GM12878 (cell line): ENCODE data around the gene TJAP1. TPM values are rescaled to one million over a fixed set of nuclear protein-coding genes. Genes with fewer than 3 reads are reported as not detected.

ENCODE experiments used
- ATAC-seq: fragments of 200-7000 bp; cut with Tn5 transposase; 3 replicates; pipeline ENCODE4 v1.9.1; 2020; ENCODE audit warnings: mild to moderate bottlenecking, moderate library complexity
- BruUV-seq: library from RNA; stranded (reverse); fragments of 400-500 nt; replicated peaks from 2 replicates; lab custom pipeline; 2021; lab: Mats Ljungman, UMichigan
- CTCF ChIA-PET: fragments of 300-600 bp; sonication (Branson Sonifier 250); formaldehyde crosslinking; extraction: SDS; loops from one replicate; lab custom pipeline; 2021; ENCODE audit warnings: inconsistent platforms; lab: Yijun Ruan, JAX
- POLR2A ChIA-PET: fragments of 350-600 bp; formaldehyde crosslinking; extraction: SDS; loops from one replicate; lab custom pipeline; 2021; ENCODE audit warnings: inconsistent platforms; lab: Charles Lee
- RAD21 ChIA-PET: fragments of 300-600 bp; sonication (Branson Sonifier 250); formaldehyde crosslinking; loops from one replicate; lab custom pipeline; 2023; ENCODE audit warnings: antibody characterized with exemption; ENCODE audit not compliant: unreplicated experiment; lab: Charles Lee
- SMC1A ChIA-PET: fragments of 300-600 bp; sonication (Branson Sonifier 250); formaldehyde crosslinking; loops from one replicate; lab custom pipeline; 2023; ENCODE audit not compliant: unreplicated experiment, uncharacterized antibody; lab: Charles Lee
- DNase-seq: peaks from one replicate; pipeline ENCODE4 v3.0.0-alpha.2; 2011; ENCODE audit warnings: low read depth, low spot score
- FAIRE-seq: peaks from 3 replicates; lab custom pipeline; 2011; peaks lifted over from hg19 to GRCh38; lab: Jason Lieb, UNC
- H2AFZ ChIP-seq: 2 replicates; pipeline ENCODE4 v1.6.0; 2011; ENCODE audit warnings: low read depth, low read length, control low read depth; ENCODE audit not compliant: control insufficient read depth
- H3K27ac ChIP-seq: 2 replicates; pipeline ENCODE4 v1.5.1; 2011; ENCODE audit warnings: control low read depth; ENCODE audit not compliant: control insufficient read depth, insufficient read depth
- H3K27me3 ChIP-seq, 2 experiments: replicated peaks in 1 of 2; 2 replicates each; pipeline versions ENCODE4 v1.6.0 to v1.6.1; 2011; ENCODE audit warnings: low read length in 1 of 2; ENCODE audit not compliant: control insufficient read depth in 2 of 2, insufficient read depth in 2 of 2
- H3K36me3 ChIP-seq, 2 experiments: 2 replicates each; pipeline ENCODE4 v1.5.1; 2011; ENCODE audit warnings: low read length in 1 of 2; ENCODE audit not compliant: control insufficient read depth in 2 of 2, insufficient read depth in 2 of 2
- H3K4me1 ChIP-seq: 2 replicates; pipeline ENCODE4 v1.6.1; 2011; ENCODE audit warnings: mild to moderate bottlenecking, low read length, moderate library complexity, mixed read lengths; ENCODE audit not compliant: control insufficient read depth, insufficient read depth
- H3K4me2 ChIP-seq: 2 replicates; pipeline ENCODE4 v1.6.0; 2011; ENCODE audit warnings: control low read depth; ENCODE audit not compliant: control insufficient read depth, insufficient read depth
- H3K4me3 ChIP-seq: fragments of 200-600 bp; sonication (generic); 2 replicates; pipeline ENCODE4 v1.5.1; 2016
- H3K79me2 ChIP-seq: 2 replicates; pipeline ENCODE4 v1.6.0; 2011; ENCODE audit warnings: low read length; ENCODE audit not compliant: control insufficient read depth, insufficient read depth
- H3K9ac ChIP-seq: 2 replicates; pipeline ENCODE4 v1.8.0; 2011; ENCODE audit warnings: low read length, control low read depth, mixed read lengths; ENCODE audit not compliant: control insufficient read depth, insufficient read depth
- H3K9me3 ChIP-seq: replicated peaks from 3 replicates; pipeline ENCODE4 v1.5.1; 2011; ENCODE audit warnings: mild to moderate bottlenecking, low read length; ENCODE audit not compliant: control insufficient read depth, insufficient read depth
- H4K20me1 ChIP-seq: 2 replicates; pipeline ENCODE4 v1.6.0; 2011; ENCODE audit not compliant: control insufficient read depth, insufficient read depth
- ATF3 ChIP-seq: IDR thresholded peaks from 2 replicates; pipeline ENCODE4 v1.6.1; 2011; ENCODE audit warnings: low read depth, mild to moderate bottlenecking, low read length, moderate library complexity, borderline replicate concordance; ENCODE audit errors: extremely low read depth
- ATF7 ChIP-seq: fragments of 450-650 bp; IDR thresholded peaks from 2 replicates; pipeline ENCODE4 v1.6.1; 2016; ENCODE audit warnings: low read depth, mild to moderate bottlenecking
- HCFC1 ChIP-seq: fragments of 150-350 bp; IDR thresholded peaks from 2 replicates; pipeline ENCODE4 v1.6.1; 2014; ENCODE audit warnings: low read length
- HSF1 ChIP-seq: fragments of 150-350 bp; IDR thresholded peaks from 2 replicates; pipeline ENCODE4 v1.6.1; 2014; ENCODE audit warnings: mild to moderate bottlenecking, low read depth, low read length
- IRF3 ChIP-seq: fragments of 450-650 bp; IDR thresholded peaks from 2 replicates; pipeline ENCODE4 v1.6.1; 2014; ENCODE audit warnings: mild to moderate bottlenecking
- MTA2 ChIP-seq: fragments of 450-650 bp; IDR thresholded peaks from 2 replicates; pipeline ENCODE4 v1.6.1; 2016; ENCODE audit warnings: low read depth, mild to moderate bottlenecking, moderate library complexity
- NFIC ChIP-seq: IDR thresholded peaks from 2 replicates; pipeline ENCODE4 v1.6.1; 2012; ENCODE audit warnings: low read depth, mild to moderate bottlenecking, inconsistent platforms, low read length, moderate library complexity
- STAT3 ChIP-seq: IDR thresholded peaks from 2 replicates; pipeline ENCODE4 v1.6.1; 2011; ENCODE audit warnings: low read depth, low read length, improper control_type of control experiment
- TAF1 ChIP-seq: IDR thresholded peaks from 2 replicates; pipeline ENCODE4 v1.6.1; 2011; ENCODE audit warnings: mild to moderate bottlenecking, low read depth, low read length, borderline replicate concordance
- ZNF207 ChIP-seq: fragments of 450-650 bp; IDR thresholded peaks from 2 replicates; pipeline ENCODE4 v1.6.1; 2014; ENCODE audit warnings: antibody characterized with exemption, mild to moderate bottlenecking, borderline replicate concordance
- WGBS: methylation state at CpG from one replicate; pipeline ENCODE4 v1.1.6; 2016; ENCODE audit warnings: low lambda C conversion rate; ENCODE audit not compliant: insufficient replicate concordance, insufficient coverage; ENCODE audit errors: missing lambda C conversion rate; 5-methylcytosine and 5-hydroxymethylcytosine counted together
- in situ Hi-C: fragments of 300-500 bp; cut with MboI; formaldehyde crosslinking; loops from 9 replicates; pipeline ENCODE4 v1.14.3; 2018; ENCODE audit warnings: mixed read lengths
- intact Hi-C: fragments of 100-400 bp; cut with micrococcal nuclease; formaldehyde crosslinking; loops from one replicate; pipeline ENCODE4 v1.14.2; 2022; ENCODE audit not compliant: unreplicated experiment
- polyA plus RNA-seq, 11 experiments: library from polyadenylated mRNA; depleted of rRNA in 4 of 11; unstranded in 6 of 11; stranded (reverse) in 5 of 11; fragments of >200 nt; fragmentation: Nextera tagmentation in 4 of 11; fragmentation: Illumina TruSeq in 1 of 11; extraction: Ambion mirVana in 4 of 11; extraction: Trizol in 1 of 11; gene quantifications; 1 replicate in 1 of 11; 2 replicates in 10 of 11; pipeline versions ENCODE4 v1.2.1 to v1.2.3, GENCODE V29; 2011 to 2016; ENCODE audit warnings: inconsistent platforms in 2 of 11, missing spikeins in 2 of 11, low read depth in 1 of 11
- total RNA-seq, 4 experiments: library from RNA; depleted of rRNA in 3 of 4; stranded (reverse); fragments of >200 nt in 3 of 4; fragmentation: Illumina TruSeq in 1 of 4; extraction: Trizol in 1 of 4; gene quantifications; 2 replicates each; pipeline versions ENCODE4 v1.2.1 to v1.2.3, GENCODE V29; 2013 to 2021

Gene TJAP1
- total and polyA plus RNA-seq, 10 of the 15 experiments (the other 5 are each of a cell fraction or from before 2014, with no cell fraction given): 0.11 to 22.6 (median 12.8) TPM

GRCh38 chr6:43447604-43448003 is 29.8 kb upstream of the TJAP1 start (continued):
- TF ChIP-seq ZNF207 (no peak), IRF3 (no peak), NFIC (no peak), ATF3 (no peak)

GRCh38 chr6:43448916-43449315 is 28.5 kb upstream of the TJAP1 start:
- Histone ChIP-seq H3K27me3 (no peaks in the 10 kb centered on the region), H3K36me3 (peaks cover 1 to 3% of the 10 kb centered on the region in 2 experiments; a peak in 3 of 4 replicates), H4K20me1 (no peaks in the 10 kb centered on the region; the same call in 1 of the 2 replicates), H3K79me2 (no peaks in the 10 kb centered on the region), H3K9me3 (no peaks in the 10 kb centered on the region), H3K27ac (no peak overlapping the region), H3K9ac (no peak overlapping the region), H3K4me1 (no peaks in the 10 kb centered on the region), H2AFZ (no peak overlapping the region), H3K4me2 (no peak overlapping the region), H3K4me3 (no peak overlapping the region)
- ChIA-PET POLR2A (no interaction called here), SMC1A (no interaction called here), RAD21 (no interaction called here), CTCF (interaction anchor here (2.8 kb wide), 1 partner anchor 58 kb away, joined by 12 read pairs; no protein-coding TSS in a partner anchor)
- no peak for DNase-seq
- no TSS peak for BruUV-seq
- intact Hi-C loops: no loop called here
- in situ Hi-C loops: no loop called here
- no peak for FAIRE-seq
- no peak for TF ChIP-seq ATF7
- TF ChIP-seq HSF1: no peak
- TF ChIP-seq TAF1: no peak
- no peak for TF ChIP-seq MTA2
- no peak for TF ChIP-seq STAT3
- no peak for TF ChIP-seq HCFC1
- WGBS: 82% methylated on average over 4 of the region's 4 CpGs
- no peak for ATAC-seq
